AG10803 (cell line): ENCODE data around the gene NSD2.

Experiments used
- DNase-seq: peaks from one replicate; pipeline ENCODE4 v3.0.0; 2010; ENCODE audit warnings: low read depth
- H3K4me3 ChIP-seq: 2 replicates; pipeline ENCODE4 v1.5.1; 2011; ENCODE audit warnings: mild to moderate bottlenecking, low read length, control low read depth
- TF ChIP-seq, protein P1 (sequence below): conservative IDR thresholded peaks from 2 replicates; pipeline ENCODE4 v1.5.1; 2011; ENCODE audit warnings: mild to moderate bottlenecking, low read length, control low read depth, inconsistent platforms

Gene NSD2

DNA sequence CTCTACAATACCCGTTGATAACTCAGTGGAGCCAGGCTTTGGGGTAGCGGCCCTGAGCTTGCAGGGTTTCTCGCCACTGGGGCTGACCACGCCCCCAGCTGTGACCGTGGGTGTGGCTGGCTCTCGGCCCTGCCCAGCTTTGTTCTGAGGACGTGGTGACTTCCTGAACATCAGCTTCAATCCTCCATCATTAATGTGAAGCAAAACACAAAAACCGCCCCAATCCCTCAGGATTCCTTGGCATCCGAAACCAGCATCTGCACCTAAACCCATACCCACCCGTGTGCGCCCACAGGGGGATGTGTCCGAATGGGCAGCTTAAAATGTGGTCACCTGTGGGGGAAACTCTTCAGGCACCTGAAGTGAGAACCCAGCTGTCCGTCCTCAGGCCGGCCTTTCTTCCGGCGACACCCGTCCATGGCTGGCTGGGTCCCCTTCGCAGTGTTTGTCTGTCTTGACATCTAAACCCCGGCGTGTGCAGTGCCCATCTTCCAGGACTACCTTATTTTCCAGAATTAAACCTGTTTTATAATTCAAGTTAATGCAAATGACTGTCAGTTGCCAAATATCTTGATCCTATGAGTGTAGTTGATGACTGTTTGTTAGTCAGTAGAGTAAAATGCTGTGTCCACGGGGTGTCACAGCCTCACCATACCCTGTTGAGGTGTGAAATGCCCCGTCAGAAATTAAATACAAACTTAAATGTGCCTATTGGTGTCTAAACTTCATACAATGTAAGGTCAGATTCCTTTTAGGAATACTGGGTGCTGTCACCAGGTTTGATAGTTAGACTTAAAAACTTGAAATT, 110.3 kb downstream of the NSD2 start:
- no peak overlapping the region for H3K4me3 ChIP-seq
- peak; percentile 11 for DNase-seq
- TF ChIP-seq, protein P1, sequence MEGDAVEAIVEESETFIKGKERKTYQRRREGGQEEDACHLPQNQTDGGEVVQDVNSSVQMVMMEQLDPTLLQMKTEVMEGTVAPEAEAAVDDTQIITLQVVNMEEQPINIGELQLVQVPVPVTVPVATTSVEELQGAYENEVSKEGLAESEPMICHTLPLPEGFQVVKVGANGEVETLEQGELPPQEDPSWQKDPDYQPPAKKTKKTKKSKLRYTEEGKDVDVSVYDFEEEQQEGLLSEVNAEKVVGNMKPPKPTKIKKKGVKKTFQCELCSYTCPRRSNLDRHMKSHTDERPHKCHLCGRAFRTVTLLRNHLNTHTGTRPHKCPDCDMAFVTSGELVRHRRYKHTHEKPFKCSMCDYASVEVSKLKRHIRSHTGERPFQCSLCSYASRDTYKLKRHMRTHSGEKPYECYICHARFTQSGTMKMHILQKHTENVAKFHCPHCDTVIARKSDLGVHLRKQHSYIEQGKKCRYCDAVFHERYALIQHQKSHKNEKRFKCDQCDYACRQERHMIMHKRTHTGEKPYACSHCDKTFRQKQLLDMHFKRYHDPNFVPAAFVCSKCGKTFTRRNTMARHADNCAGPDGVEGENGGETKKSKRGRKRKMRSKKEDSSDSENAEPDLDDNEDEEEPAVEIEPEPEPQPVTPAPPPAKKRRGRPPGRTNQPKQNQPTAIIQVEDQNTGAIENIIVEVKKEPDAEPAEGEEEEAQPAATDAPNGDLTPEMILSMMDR = no peak

DNA sequence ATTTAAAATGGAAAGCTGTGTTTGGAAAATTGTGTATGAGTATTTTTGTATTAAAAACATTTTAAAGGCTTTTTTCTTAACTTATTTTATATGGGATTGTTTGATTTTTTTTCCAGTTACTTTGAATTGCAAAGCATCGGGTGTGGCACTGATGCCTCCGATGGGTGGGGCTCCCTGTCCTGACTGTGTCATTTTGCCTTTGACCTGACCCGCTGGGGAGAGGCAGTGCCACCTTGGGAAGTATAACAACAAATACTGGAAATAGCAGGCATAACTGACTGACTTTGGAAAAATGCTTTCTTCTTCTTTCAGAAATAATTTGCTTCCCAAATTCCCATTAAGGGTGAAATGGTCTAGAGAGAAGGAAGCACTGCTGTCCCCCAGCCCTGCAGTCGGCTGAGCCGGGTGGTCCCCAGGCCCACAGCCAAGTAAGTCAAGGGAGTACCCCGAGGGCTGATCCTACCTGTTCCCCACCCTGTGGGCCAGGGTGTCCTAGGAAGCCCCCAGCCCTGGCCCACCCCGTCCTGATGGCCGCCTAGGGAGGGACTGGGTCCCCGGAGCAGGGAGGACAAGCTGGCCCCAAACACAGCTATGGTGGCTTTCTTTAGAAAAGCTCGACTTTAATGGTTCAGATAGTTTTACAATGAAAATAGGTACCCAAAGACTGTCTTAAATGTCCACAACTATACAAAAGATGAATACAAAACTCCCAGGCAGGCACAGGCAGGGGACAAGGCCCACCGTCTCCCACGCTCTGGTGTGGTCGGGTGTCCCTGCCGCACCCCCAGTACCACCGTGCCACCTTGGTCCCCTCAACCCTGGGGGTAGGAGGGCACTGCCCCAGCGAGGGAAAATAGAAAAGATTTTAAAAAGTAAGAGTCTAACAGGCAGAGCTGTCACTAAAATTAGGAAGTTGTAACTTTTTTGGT, 111.2 kb downstream of the NSD2 start:
- no peak for DNase-seq
- TF ChIP-seq, protein P1 = no peak

GRCh38 chr4:1983053-1983845, 112.1 kb downstream of the NSD2 start:
- TF ChIP-seq, protein P1 = no peak
- no peak for DNase-seq
- H3K4me3 ChIP-seq = no peak overlapping the region

More for the DNA sequence above, 111.2 kb downstream of the NSD2 start:
- H3K4me3 ChIP-seq = no peak overlapping the region

GRCh38 chr4:1983846-1984405, 112.7 kb downstream of the NSD2 start:
- TF ChIP-seq, protein P1 = no peak
- H3K4me3 ChIP-seq = no peak overlapping the region
- DNase-seq = no peak

GRCh38 chr4:1984406-1985191, 113.4 kb downstream of the NSD2 start:
- TF ChIP-seq, protein P1 = no peak
- H3K4me3 ChIP-seq = no peak overlapping the region
- DNase-seq = no peak

- DNase-seq = no peak
- TF ChIP-seq, protein P1 = no peak
- H3K4me3 ChIP-seq = no peak overlapping the region
These were observed 114.1 kb downstream of the NSD2 start for GRCh38 chr4:1985294-1985693.
